Peyer's patch (tissue), 4 donors: ENCODE results near the gene ERICH6. TPM values are rescaled to one million over a fixed set of nuclear protein-coding genes. Genes with fewer than 3 reads are reported as not detected.

Experiments
- DNase-seq, 3 donors: peaks; one replicate each; pipeline ENCODE4 v3.0.0-alpha.2; 2017 to 2019
- H3K27ac ChIP-seq, 4 donors: fragments of 200-600 bp; sonication (generic); one replicate each; pipeline ENCODE4 v1.5.1; 2016 to 2019
- H3K27me3 ChIP-seq, 2 donors: fragments of 200-600 bp; sonication (generic); one replicate each; pipeline ENCODE4 v1.5.1; 2019
- H3K36me3 ChIP-seq, 3 donors: fragments of 200-600 bp; sonication (generic); one replicate each; pipeline ENCODE4 v1.5.1; 2016 to 2019
- H3K4me1 ChIP-seq, 4 donors: fragments of 200-600 bp; sonication (generic); one replicate each; pipeline ENCODE4 v1.5.1; 2016 to 2019
- H3K4me3 ChIP-seq, 4 donors: fragments of 200-600 bp; sonication (generic); 1 replicate in 3 of 4; 2 replicates in 1 of 4; pipeline ENCODE4 v1.5.1; 2016 to 2019; ENCODE audit warnings: mild to moderate bottlenecking in 1 of 4
- H3K9me3 ChIP-seq, 4 donors: fragments of 200-600 bp; sonication (generic); one replicate each; pipeline ENCODE4 v1.5.1; 2016 to 2019; ENCODE audit warnings: mild to moderate bottlenecking in 1 of 4
- CTCF ChIP-seq, 6 experiments: fragments of 450-650 bp in 4 of 6; fragments of 200-600 bp in 2 of 6; sonication (generic) in 1 of 6; IDR thresholded peaks; one replicate each; pipeline ENCODE4 v1.5.1; 2017 to 2019; ENCODE audit warnings: antibody characterized with exemption in 6 of 6, mild to moderate bottlenecking in 3 of 6, moderate library complexity in 1 of 6
- POLR2A ChIP-seq, 2 donors: fragments of 450-650 bp; IDR thresholded peaks; one replicate each; pipeline ENCODE4 v1.5.1; 2017; ENCODE audit warnings: antibody characterized with exemption in 2 of 2, mild to moderate bottlenecking in 2 of 2, moderate library complexity in 2 of 2
- total RNA-seq, 4 donors: library from RNA; depleted of rRNA; stranded (reverse); fragments of >200 nt; gene quantifications; one replicate each; pipeline ENCODE4 v1.1.0, GENCODE V29; 2016

Gene ERICH6
- total RNA-seq, 4 donors from 2014 or later = not detected

GRCh38 chr3:150687613-150688012 is 16.1 kb downstream of the ERICH6 start:
- H3K27ac ChIP-seq = no peak overlapping the region

GRCh38 chr3:150682824-150683223 is 20.9 kb downstream of the ERICH6 start:
- Histone ChIP-seq H3K4me3 (no peak overlapping the region), H3K4me1 (no peaks in the 10 kb centered on the region), H3K27ac (no peak overlapping the region), H3K36me3 (no peaks in the 10 kb centered on the region), H3K9me3 (no peaks in the 10 kb centered on the region), H3K27me3 (no peaks in the 10 kb centered on the region)
- no peak for TF ChIP-seq POLR2A (IDR thresholded peaks at IDR 0.05)
- TF ChIP-seq CTCF (IDR thresholded peaks at IDR 0.05) = no peak
- DNase-seq = no peak

More at GRCh38 chr3:150687613-150688012, 16.1 kb downstream of the ERICH6 start:
- TF ChIP-seq POLR2A (IDR thresholded peaks at IDR 0.05) = no peak
- TF ChIP-seq CTCF (IDR thresholded peaks at IDR 0.05) = no peak
- H3K9me3 ChIP-seq = no peaks in the 10 kb centered on the region
- no peaks in the 10 kb centered on the region for H3K4me1 ChIP-seq
- no peak for DNase-seq
- H3K36me3 ChIP-seq = no peaks in the 10 kb centered on the region
- no peaks in the 10 kb centered on the region for H3K27me3 ChIP-seq
- no peak overlapping the region for H3K4me3 ChIP-seq

- Histone ChIP-seq H3K4me3 (no peak overlapping the region), H3K36me3 (no peaks in the 10 kb centered on the region), H3K4me1 (no peaks in the 10 kb centered on the region), H3K27ac (no peak overlapping the region), H3K9me3 (no peaks in the 10 kb centered on the region), H3K27me3 (no peaks in the 10 kb centered on the region)
- DNase-seq = no peak
- no peak for TF ChIP-seq POLR2A (IDR thresholded peaks at IDR 0.05)
- no peak for TF ChIP-seq CTCF (IDR thresholded peaks at IDR 0.05)
Observed at GRCh38 chr3:150682279-150682678, 21.4 kb downstream of the ERICH6 start.

- Histone ChIP-seq H3K27ac (no peak overlapping the region), H3K36me3 (no peaks in the 10 kb centered on the region), H3K27me3 (no peaks in the 10 kb centered on the region), H3K4me3 (no peak overlapping the region), H3K9me3 (no peaks in the 10 kb centered on the region), H3K4me1 (no peaks in the 10 kb centered on the region)
- no peak for TF ChIP-seq POLR2A (IDR thresholded peaks at IDR 0.05)
- TF ChIP-seq CTCF (IDR thresholded peaks at IDR 0.05) = no peak
- no peak for DNase-seq
Observed at GRCh38 chr3:150681057-150681456, 22.7 kb downstream of the ERICH6 start.

- H3K27ac ChIP-seq = no peak overlapping the region
- H3K4me1 ChIP-seq = no peaks in the 10 kb centered on the region
- H3K36me3 ChIP-seq = no peaks in the 10 kb centered on the region
- peaks cover 0 to 4% (median 0%) of the 10 kb centered on the region in 4 donors for H3K9me3 ChIP-seq
- no peak overlapping the region for H3K4me3 ChIP-seq
- no peak for TF ChIP-seq CTCF (IDR thresholded peaks at IDR 0.05)
- TF ChIP-seq POLR2A (IDR thresholded peaks at IDR 0.05) = no peak
- DNase-seq = no peak
- H3K27me3 ChIP-seq = no peaks in the 10 kb centered on the region
Observed at GRCh38 chr3:150680562-150680961, 23.2 kb downstream of the ERICH6 start.

GRCh38 chr3:150675587-150675986 is 28.1 kb downstream of the ERICH6 start:
- TF ChIP-seq CTCF (IDR thresholded peaks at IDR 0.05) (no peak), POLR2A (IDR thresholded peaks at IDR 0.05) (no peak)
- H3K9me3 ChIP-seq = peaks cover 0 to 8% (median 0%) of the 10 kb centered on the region in 4 donors
- H3K4me3 ChIP-seq = no peak overlapping the region
- no peaks in the 10 kb centered on the region for H3K27me3 ChIP-seq
- H3K36me3 ChIP-seq = no peaks in the 10 kb centered on the region
- no peak for DNase-seq
- H3K27ac ChIP-seq = no peak overlapping the region
- H3K4me1 ChIP-seq = no peaks in the 10 kb centered on the region
